ENCODE data around the gene FCGR3A.

The FCGR3A gene

GRCh38 chr1:161495490-161495889 lies 54.1 kb downstream of the FCGR3A start:
- Histone ChIP-seq H3K4me2 (ENCODE audit: low read length) (no peak overlapping the region), H3K79me2 (ENCODE audit: insufficient read depth, low read length) (no peaks in the 10 kb centered on the region), H3K9ac (ENCODE audit: low read length) (no peak overlapping the region), H2AFZ (ENCODE audit: low read length) (no peak overlapping the region), H3K27me3 (ENCODE audit: insufficient read depth, low read length) (no peaks in the 10 kb centered on the region), H3K9me3 (ENCODE audit: low read length) (no peaks in the 10 kb centered on the region), H3K27ac (ENCODE audit: low read depth, low read length, poor library complexity, severe bottlenecking) (no peak overlapping the region), H4K20me1 (ENCODE audit: insufficient read depth, low read length) (no peaks in the 10 kb centered on the region), H3K9me2 (ENCODE audit: low read depth, low read length) (no peaks in the 10 kb centered on the region), H3F3A (ENCODE audit: insufficient read depth, low read length) (no peaks in the 10 kb centered on the region), H3K4me3 (ENCODE audit: low read depth, low read length, poor library complexity, severe bottlenecking) (no peak overlapping the region), H3K36me3 (ENCODE audit: insufficient read depth, low read length) (no peaks in the 10 kb centered on the region), H3K4me1 (ENCODE audit: insufficient read depth, low read length, severe bottlenecking) (no peaks in the 10 kb centered on the region)
- TF ChIP-seq CTCF (IDR thresholded peaks at IDR 0.05; ENCODE audit: low read length) = no peak
- TF ChIP-seq EZH2 (IDR thresholded peaks at IDR 0.05; ENCODE audit: borderline replicate concordance, low read length) = no peak

GRCh38 chr1:161494091-161494735 lies 55.4 kb downstream of the FCGR3A start:
- H3F3A ChIP-seq (ENCODE audit: insufficient read depth, low read length) = no peaks in the 10 kb centered on the region
- no peaks in the 10 kb centered on the region for H3K27me3 ChIP-seq (ENCODE audit: insufficient read depth, low read length)
- H3K9me3 ChIP-seq (ENCODE audit: low read length) = no peaks in the 10 kb centered on the region
- H2AFZ ChIP-seq (ENCODE audit: low read length) = no peak overlapping the region
- H3K79me2 ChIP-seq (ENCODE audit: insufficient read depth, low read length) = no peaks in the 10 kb centered on the region
- no peak overlapping the region for H3K9ac ChIP-seq (ENCODE audit: low read length)
- H3K27ac ChIP-seq (ENCODE audit: low read depth, low read length, poor library complexity, severe bottlenecking) = no peak overlapping the region
- H3K4me3 ChIP-seq (ENCODE audit: low read depth, low read length, poor library complexity, severe bottlenecking) = no peak overlapping the region
- no peaks in the 10 kb centered on the region for H3K36me3 ChIP-seq (ENCODE audit: insufficient read depth, low read length)
- H3K9me2 ChIP-seq (ENCODE audit: low read depth, low read length) = no peaks in the 10 kb centered on the region
- H3K4me2 ChIP-seq (ENCODE audit: low read length) = no peak overlapping the region
- H3K4me1 ChIP-seq (ENCODE audit: insufficient read depth, low read length, severe bottlenecking) = no peaks in the 10 kb centered on the region
- H4K20me1 ChIP-seq (ENCODE audit: insufficient read depth, low read length) = no peaks in the 10 kb centered on the region
- TF ChIP-seq EZH2 (IDR thresholded peaks at IDR 0.05; ENCODE audit: borderline replicate concordance, low read length) = no peak
- TF ChIP-seq CTCF (IDR thresholded peaks at IDR 0.05; ENCODE audit: low read length) = no peak

- Histone ChIP-seq H3F3A (ENCODE audit: insufficient read depth, low read length) (no peaks in the 10 kb centered on the region), H3K4me1 (ENCODE audit: insufficient read depth, low read length, severe bottlenecking) (no peaks in the 10 kb centered on the region), H3K9me3 (ENCODE audit: low read length) (no peaks in the 10 kb centered on the region), H3K9ac (ENCODE audit: low read length) (no peak overlapping the region), H4K20me1 (ENCODE audit: insufficient read depth, low read length) (no peaks in the 10 kb centered on the region), H3K27me3 (ENCODE audit: insufficient read depth, low read length) (no peaks in the 10 kb centered on the region), H3K9me2 (ENCODE audit: low read depth, low read length) (no peaks in the 10 kb centered on the region), H2AFZ (ENCODE audit: low read length) (no peak overlapping the region), H3K4me3 (ENCODE audit: low read depth, low read length, poor library complexity, severe bottlenecking) (no peak overlapping the region), H3K4me2 (ENCODE audit: low read length) (no peak overlapping the region), H3K79me2 (ENCODE audit: insufficient read depth, low read length) (no peaks in the 10 kb centered on the region), H3K27ac (ENCODE audit: low read depth, low read length, poor library complexity, severe bottlenecking) (no peak overlapping the region), H3K36me3 (ENCODE audit: insufficient read depth, low read length) (no peaks in the 10 kb centered on the region)
- TF ChIP-seq EZH2 (IDR thresholded peaks at IDR 0.05; ENCODE audit: borderline replicate concordance, low read length) (no peak), CTCF (IDR thresholded peaks at IDR 0.05; ENCODE audit: low read length) (no peak)
Observed at GRCh38 chr1:161492827-161493226, 56.8 kb downstream of the FCGR3A start.

All from OCI-LY1 (cell line).